ENCODE measurements around the gene CTR9.
A peak's percentile ranks its signal among the peaks of the same experiment; 100 is the strongest.

Gene CTR9

GRCh38 chr11:10750838-10751580, at the start of gene CTR9:
Gene CTR9, plus strand, starts transcription at chr11:10751246. Its CDS starts 167 bp downstream, at chr11:10751413.
- peak; percentile 91 for DNase-seq

- DNase-seq = no peak
These were observed 49.1 kb upstream of the CTR9 start for GRCh38 chr11:10701982-10702381.

- no peak for DNase-seq
These were observed 42.9 kb upstream of the CTR9 start for GRCh38 chr11:10708131-10708530.

- DNase-seq = no peak
These were observed 41.6 kb upstream of the CTR9 start for GRCh38 chr11:10709299-10710086.

- no peak for DNase-seq
These were observed 35.5 kb upstream of the CTR9 start for GRCh38 chr11:10715571-10715970.

GRCh38 chr11:10716122-10716521, 34.9 kb upstream of the CTR9 start:
- no peak for DNase-seq

- DNase-seq = no peak
These were observed 34.3 kb upstream of the CTR9 start for GRCh38 chr11:10716543-10717259.

- no peak for DNase-seq
These were observed 31.4 kb upstream of the CTR9 start for GRCh38 chr11:10719616-10720015.

GRCh38 chr11:10720881-10721376, 30.1 kb upstream of the CTR9 start:
- no peak for DNase-seq

- no peak for DNase-seq
These were observed 28.7 kb upstream of the CTR9 start for GRCh38 chr11:10722307-10722706.

GRCh38 chr11:10725114-10725906, 25.7 kb upstream of the CTR9 start:
- DNase-seq = peak; percentile 19 to 26

- DNase-seq = no peak
These were observed 25.2 kb upstream of the CTR9 start for GRCh38 chr11:10725907-10726253.

- DNase-seq = no peak
These were observed 23.7 kb upstream of the CTR9 start for GRCh38 chr11:10727146-10727851.

- no peak for DNase-seq
These were observed 22.9 kb upstream of the CTR9 start for GRCh38 chr11:10728154-10728553.

GRCh38 chr11:10728789-10729472, 22.1 kb upstream of the CTR9 start:
- DNase-seq = no peak

GRCh38 chr11:10730151-10730550, 20.9 kb upstream of the CTR9 start:
- DNase-seq = no peak

- DNase-seq = no peak
These were observed 19.9 kb upstream of the CTR9 start for GRCh38 chr11:10731064-10731680.

GRCh38 chr11:10735481-10736475, 15.3 kb upstream of the CTR9 start:
- peak; percentile 86 to 89 for DNase-seq

GRCh38 chr11:10742460-10743208, 8.4 kb upstream of the CTR9 start:
- DNase-seq = peak in 1 of 2 donors; percentile 50
